Muscle of leg (tissue), 11 donors: ENCODE measurements around the gene KIF5C. TPM values are rescaled to one million over a fixed set of nuclear protein-coding genes. Genes with fewer than 3 reads are reported as not detected.
A peak's percentile ranks its signal among the peaks of the same experiment; 100 is the strongest.

ENCODE experiments used
- DNase-seq: peaks from one replicate; pipeline ENCODE4 v3.0.0; 2013
- H3K27ac ChIP-seq: one replicate; pipeline ENCODE4 v1.5.1; 2013; ENCODE audit warnings: mild to moderate bottlenecking, low read length, control low read depth
- H3K27me3 ChIP-seq: one replicate; pipeline ENCODE4 v1.6.1; 2013; ENCODE audit warnings: low read length; ENCODE audit not compliant: control insufficient read depth, insufficient read depth
- H3K36me3 ChIP-seq: one replicate; pipeline ENCODE4 v1.6.1; 2013; ENCODE audit warnings: low read length; ENCODE audit not compliant: control insufficient read depth, insufficient read depth
- H3K4me1 ChIP-seq: one replicate; pipeline ENCODE4 v1.6.1; 2013; ENCODE audit warnings: low read length; ENCODE audit not compliant: control insufficient read depth, insufficient read depth
- H3K4me3 ChIP-seq: one replicate; pipeline ENCODE4 v1.5.1; 2013; ENCODE audit warnings: low read length, control low read depth
- H3K9me3 ChIP-seq: replicated peaks from 2 replicates; pipeline ENCODE4 v1.6.1; 2013; ENCODE audit warnings: low read depth, low read length; ENCODE audit not compliant: control insufficient read depth
- WGBS: methylation state at CpG from one replicate; pipeline ENCODE4 v1.1.5; 2013; ENCODE audit warnings: missing lambda C conversion rate; ENCODE audit not compliant: insufficient coverage; 5-methylcytosine and 5-hydroxymethylcytosine counted together
- polyA plus RNA-seq, 8 donors: library from polyadenylated mRNA; unstranded; fragments of 120-200 nt; gene quantifications; one replicate each; pipeline versions ENCODE4 v1.2.1 to v1.2.3, GENCODE V29; 2013; ENCODE audit warnings: inconsistent platforms in 1 of 8, low replicate concordance in 1 of 8; ENCODE audit not compliant: insufficient read length in 8 of 8, insufficient read depth in 1 of 8
- total RNA-seq: library from RNA; stranded (reverse); fragments of 120-200 nt; gene quantifications from one replicate; pipeline ENCODE4 v1.2.4, GENCODE V29; 2013

KIF5C gene
- total and polyA plus RNA-seq, 9 donors: 0.66 to 2.0 (median 1.1) TPM

DNA sequence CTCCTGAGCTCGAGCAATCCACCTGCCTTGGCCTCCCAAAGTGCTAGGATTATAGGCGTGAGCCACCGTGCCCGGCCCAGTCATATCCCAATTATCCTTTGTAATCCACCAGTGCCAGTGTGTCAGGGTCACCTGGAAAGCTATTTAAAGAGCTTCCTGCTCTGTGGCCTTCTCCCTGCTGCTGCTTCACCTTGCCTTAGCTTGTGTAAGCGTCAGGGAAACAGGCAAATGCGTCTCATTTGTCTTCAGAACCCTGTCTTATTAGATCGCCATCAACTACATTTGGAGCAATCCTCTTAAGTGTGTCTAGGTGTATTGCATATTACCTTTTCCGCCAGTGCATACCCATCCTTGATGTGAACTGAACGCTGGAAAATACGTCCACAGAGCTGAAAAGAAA, 10.2 kb downstream of the KIF5C start:
- 65% methylated on average over 5 of the region's 10 CpGs for WGBS
- peaks cover 30% of the 10 kb centered on the region for H3K27me3 ChIP-seq
- no peaks in the 10 kb centered on the region for H3K36me3 ChIP-seq
- H3K27ac ChIP-seq: no peak overlapping the region
- H3K4me3 ChIP-seq: no peak overlapping the region
- peaks cover 5% of the 10 kb centered on the region for H3K4me1 ChIP-seq
- DNase-seq: no peak
- H3K9me3 ChIP-seq: peaks cover 4% of the 10 kb centered on the region

DNA sequence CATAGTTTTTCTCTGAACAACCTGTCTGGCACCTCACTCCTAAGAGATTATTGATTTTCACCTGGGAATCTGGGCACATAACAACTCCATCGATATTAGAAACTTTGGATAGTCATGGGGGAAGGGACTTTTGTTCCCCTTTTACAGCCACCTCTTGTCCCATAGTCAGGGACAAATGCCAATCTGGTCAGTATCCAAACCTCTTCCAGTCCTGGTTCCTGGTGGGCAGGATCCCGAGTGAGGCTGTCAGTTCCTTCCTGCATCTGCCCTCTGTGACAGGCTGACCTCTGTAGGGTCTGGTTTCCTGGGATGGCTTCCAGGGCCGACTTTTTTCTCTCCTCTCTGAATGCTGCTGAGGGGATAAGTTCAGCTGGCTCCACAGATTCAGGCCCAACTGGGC, 11.0 kb downstream of the KIF5C start:
- Histone ChIP-seq H3K36me3 (no peaks in the 10 kb centered on the region), H3K9me3 (no peaks in the 10 kb centered on the region), H3K4me3 (no peak overlapping the region), H3K27ac (no peak overlapping the region), H3K27me3 (peaks cover 32% of the 10 kb centered on the region), H3K4me1 (peaks cover 5% of the 10 kb centered on the region)
- 21% methylated on average over 2 of the region's 3 CpGs for WGBS
- no peak for DNase-seq

DNA sequence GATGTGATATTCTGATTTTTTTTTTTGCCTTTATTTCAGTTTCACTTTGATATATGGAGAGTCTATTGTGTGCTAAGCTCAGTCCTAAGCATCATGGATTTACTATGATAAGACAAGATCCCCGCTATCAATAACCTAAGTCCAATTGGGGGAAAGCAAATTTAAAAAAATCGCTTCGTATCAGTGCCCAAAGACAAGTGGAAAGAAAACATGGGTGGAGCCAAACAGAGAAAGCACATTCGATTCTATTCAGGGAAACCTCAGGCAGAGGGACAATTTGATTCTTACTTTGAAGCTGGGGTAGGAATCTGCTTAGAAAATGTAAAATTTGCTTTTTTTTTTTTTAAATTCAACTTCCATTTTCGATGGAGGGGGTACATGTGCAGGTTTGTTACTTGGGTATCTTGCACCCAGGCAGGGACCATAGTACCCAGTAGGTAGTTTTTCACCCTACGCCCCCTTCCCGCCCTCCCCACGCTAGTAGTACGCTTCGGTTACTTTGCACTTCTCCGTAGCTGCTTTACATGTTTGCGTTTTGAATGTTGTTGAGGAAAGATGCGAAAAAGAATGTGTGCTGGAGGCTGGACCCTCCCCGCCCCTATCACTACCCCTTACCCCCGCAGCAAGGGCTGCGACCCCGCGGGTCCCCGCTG, 12.4 kb downstream of the KIF5C start:
- Histone ChIP-seq H3K4me1 (peaks cover 5% of the 10 kb centered on the region), H3K4me3 (no peak overlapping the region), H3K27me3 (peaks cover 26% of the 10 kb centered on the region), H3K27ac (no peak overlapping the region), H3K36me3 (no peaks in the 10 kb centered on the region), H3K9me3 (no peaks in the 10 kb centered on the region)
- peak; percentile 20 for DNase-seq
- WGBS: 4% methylated on average over 5 of the region's 19 CpGs

DNA sequence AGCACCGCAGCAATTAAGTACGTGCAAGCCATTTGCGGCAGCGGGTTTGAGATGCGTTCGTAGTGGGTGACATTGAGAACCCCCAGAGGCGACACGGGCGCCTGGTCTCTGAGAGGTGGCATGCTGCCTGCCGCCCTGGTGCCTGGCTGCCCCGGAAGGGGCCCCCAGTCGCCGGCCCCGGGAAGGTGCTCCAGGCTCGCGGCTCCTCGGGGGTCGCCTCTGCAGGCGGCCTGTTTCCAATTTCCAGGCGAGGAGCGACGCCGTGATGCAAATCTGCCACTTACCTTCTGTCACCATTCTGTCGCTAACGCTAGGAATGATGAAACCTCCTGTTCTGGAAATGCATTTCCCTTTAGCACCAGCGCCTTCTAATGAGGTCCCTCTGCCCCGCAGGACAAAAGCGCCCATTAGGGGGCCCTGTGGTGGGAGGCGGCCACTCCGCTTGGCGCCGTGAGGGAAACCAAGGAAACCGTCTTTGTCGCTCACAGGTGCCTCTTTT, 13.0 kb downstream of the KIF5C start:
- no peak for DNase-seq

DNA sequence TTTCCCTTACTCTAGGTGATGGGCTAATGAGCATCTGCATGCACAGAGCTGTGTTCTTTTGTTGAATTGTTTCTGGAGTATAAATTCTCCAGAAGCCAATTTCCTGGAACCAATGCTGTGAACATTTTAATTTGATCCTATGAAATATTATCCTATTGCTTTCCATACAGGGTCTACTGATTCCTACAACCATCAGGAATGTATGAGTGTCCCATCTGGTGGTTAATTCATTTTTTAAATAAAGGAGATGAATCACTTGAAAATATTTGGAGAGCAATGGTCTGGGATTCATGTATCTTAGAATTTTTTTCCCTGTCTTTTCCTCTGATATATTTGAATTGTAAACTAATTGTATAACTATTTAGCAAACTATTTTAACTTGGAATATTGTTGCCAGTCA, 14.0 kb downstream of the KIF5C start:
- Histone ChIP-seq H3K27ac (no peak overlapping the region), H3K9me3 (no peaks in the 10 kb centered on the region), H3K4me1 (peaks cover 5% of the 10 kb centered on the region), H3K36me3 (no peaks in the 10 kb centered on the region), H3K4me3 (no peak overlapping the region), H3K27me3 (peaks cover 26% of the 10 kb centered on the region)
- DNase-seq: no peak

More for the DNA sequence above, 13.0 kb downstream of the KIF5C start:
- Histone ChIP-seq H3K36me3 (no peaks in the 10 kb centered on the region), H3K9me3 (no peaks in the 10 kb centered on the region), H3K4me3 (no peak overlapping the region), H3K4me1 (peaks cover 5% of the 10 kb centered on the region), H3K27ac (no peak overlapping the region), H3K27me3 (peaks cover 26% of the 10 kb centered on the region)
- 3% methylated on average over 31 of the region's 34 CpGs for WGBS

DNA sequence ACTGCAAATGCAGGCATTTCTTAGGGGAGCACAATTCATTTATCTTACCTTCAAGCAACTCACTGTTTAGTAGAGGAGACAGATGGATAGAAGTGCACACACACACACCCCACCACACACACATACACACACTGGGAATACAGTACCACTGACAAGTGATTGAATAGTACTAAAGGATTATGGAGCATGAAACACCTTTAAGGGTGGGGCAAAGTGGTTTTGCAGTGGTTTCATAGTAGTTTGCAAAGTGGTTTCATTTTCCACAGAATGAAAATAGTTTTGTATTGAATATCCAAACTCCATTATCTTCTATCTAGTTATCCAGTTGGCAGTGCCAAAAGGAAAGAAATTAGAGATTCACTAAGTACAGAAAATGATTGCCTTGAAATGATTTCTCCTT, 18.9 kb downstream of the KIF5C start:
- Histone ChIP-seq H3K27me3 (peaks cover 10% of the 10 kb centered on the region), H3K27ac (no peak overlapping the region)

DNA sequence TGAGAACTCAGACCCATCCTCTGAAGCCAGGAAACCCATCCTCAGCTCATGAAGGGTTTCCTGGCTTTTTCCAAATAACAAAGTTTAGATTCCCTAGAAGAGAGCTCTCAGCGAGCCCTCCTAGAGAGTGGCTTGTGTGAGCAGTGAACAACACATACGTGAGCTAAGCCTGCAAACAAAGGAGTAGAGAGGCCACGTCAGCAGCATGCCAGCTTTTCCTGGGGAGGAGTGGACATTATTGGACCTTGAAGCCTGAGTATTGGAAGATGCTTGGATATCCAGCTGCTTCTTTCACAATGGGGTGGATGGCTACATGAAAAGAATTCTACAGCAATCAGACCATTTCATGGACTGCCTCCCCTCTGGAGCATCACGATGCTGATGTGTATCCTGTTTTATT, 21.1 kb downstream of the KIF5C start:
- Histone ChIP-seq H3K27me3 (peaks cover 2% of the 10 kb centered on the region), H3K9me3 (no peaks in the 10 kb centered on the region), H3K4me3 (no peak overlapping the region), H3K27ac (no peak overlapping the region), H3K36me3 (no peaks in the 10 kb centered on the region), H3K4me1 (no peaks in the 10 kb centered on the region)
- no peak for DNase-seq
- WGBS: 55% methylated on average over 3 of the region's 4 CpGs

More for the DNA sequence above, 18.9 kb downstream of the KIF5C start:
- no peak for DNase-seq
- H3K4me1 ChIP-seq: no peaks in the 10 kb centered on the region
- no peaks in the 10 kb centered on the region for H3K36me3 ChIP-seq
- H3K4me3 ChIP-seq: no peak overlapping the region
- H3K9me3 ChIP-seq: no peaks in the 10 kb centered on the region

DNA sequence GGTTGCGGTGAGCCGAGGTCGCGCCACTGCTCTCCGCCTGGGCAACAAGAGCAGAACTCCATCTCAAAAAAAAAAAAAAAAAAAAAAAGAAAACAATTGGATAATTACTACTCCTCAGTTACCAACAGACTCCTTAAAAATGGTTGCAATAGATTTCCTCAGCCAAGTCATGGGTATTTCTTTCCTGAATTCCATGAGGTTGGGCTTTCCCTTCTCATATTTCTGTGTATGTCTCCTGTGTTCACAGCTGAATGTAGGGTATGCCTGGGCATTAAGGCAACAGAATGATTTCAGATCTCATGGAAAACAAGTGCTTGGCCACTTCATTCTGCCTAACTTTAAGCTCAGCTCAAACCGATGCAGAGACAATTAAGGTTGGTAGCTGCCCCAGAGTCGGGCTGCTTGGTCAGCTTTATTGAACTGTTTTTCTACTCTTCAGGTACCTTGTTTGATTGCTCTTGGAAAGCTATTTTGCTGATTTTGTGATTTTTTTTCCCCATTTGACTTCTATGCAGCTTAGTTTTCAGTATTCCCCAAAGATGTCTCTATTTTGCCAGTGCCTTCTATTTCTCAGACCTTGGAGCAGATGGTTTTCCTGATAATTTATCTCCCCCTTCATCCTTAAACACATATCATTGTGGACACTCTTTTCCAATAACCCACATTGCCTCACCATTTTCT, 24.8 kb downstream of the KIF5C start:
- DNase-seq: no peak
- H3K27me3 ChIP-seq: peaks cover 2% of the 10 kb centered on the region
- H3K4me3 ChIP-seq: no peak overlapping the region
- H3K36me3 ChIP-seq: no peaks in the 10 kb centered on the region
- H3K4me1 ChIP-seq: no peaks in the 10 kb centered on the region
- WGBS: no CpG with 5 or more reads among the region's 7 CpGs
- no peak overlapping the region for H3K27ac ChIP-seq
- no peaks in the 10 kb centered on the region for H3K9me3 ChIP-seq

DNA sequence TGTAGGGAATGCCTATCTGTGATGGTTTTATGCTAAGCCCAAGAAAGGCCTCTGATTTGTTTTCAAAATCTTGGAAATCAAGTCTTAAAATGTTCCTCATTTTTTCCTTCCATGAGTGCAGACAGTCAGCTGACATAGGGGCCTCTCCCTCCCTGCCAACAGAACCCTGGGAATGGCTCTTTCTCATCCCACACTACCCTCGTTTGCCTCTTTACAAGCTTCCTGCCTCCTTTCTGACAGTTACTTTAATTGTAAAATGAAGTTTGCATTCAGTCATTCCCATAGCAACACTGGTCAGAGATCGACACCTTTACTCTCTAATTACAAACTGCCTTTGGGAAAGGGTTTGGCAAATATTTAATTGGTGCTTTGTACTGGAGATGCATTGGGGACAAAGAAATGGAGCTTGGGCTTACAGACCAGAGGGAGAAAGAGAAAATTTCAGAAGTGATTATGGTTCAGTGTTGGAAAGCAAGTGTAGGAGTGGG, 25.4 kb downstream of the KIF5C start:
- no peak for DNase-seq
- Histone ChIP-seq H3K27ac (no peak overlapping the region), H3K36me3 (no peaks in the 10 kb centered on the region), H3K4me3 (no peak overlapping the region), H3K9me3 (no peaks in the 10 kb centered on the region), H3K4me1 (no peaks in the 10 kb centered on the region), H3K27me3 (peaks cover 2% of the 10 kb centered on the region)
- WGBS: no CpG with 5 or more reads among the region's 2 CpGs

DNA sequence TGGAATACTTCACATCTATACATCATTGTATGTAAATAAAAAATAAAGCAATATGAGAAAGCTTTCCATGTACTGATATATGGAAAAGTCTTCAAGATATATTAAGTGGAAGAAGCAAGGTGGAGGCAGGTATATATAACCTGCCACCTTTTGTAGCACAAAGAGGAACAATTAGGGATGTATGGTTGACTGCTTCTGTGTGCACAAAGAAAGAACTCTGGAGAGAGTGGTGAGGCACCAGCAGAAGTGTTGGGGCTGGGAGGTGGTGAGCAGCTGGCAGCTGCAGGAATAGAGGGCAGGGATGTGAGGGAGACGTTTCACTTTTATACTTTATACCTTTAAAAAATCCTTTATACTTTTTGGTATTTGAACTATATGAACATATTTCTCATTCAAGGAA, 26.1 kb downstream of the KIF5C start:
- no peaks in the 10 kb centered on the region for H3K36me3 ChIP-seq
- no peak for DNase-seq
- H3K27ac ChIP-seq: no peak overlapping the region
- H3K27me3 ChIP-seq: peaks cover 1% of the 10 kb centered on the region
- WGBS: no CpG with 5 or more reads among the region's 1 CpG
- no peak overlapping the region for H3K4me3 ChIP-seq
- no peaks in the 10 kb centered on the region for H3K9me3 ChIP-seq
- H3K4me1 ChIP-seq: no peaks in the 10 kb centered on the region
